Measurements from ENCODE around the gene PIBF1. TPM values are rescaled to one million over a fixed set of nuclear protein-coding genes. Genes with fewer than 3 reads are reported as not detected.

Gene PIBF1
- total and polyA plus RNA-seq, 2 of the 4 experiments (the other 2 are of a cell fraction), result 5.1 to 13.3 TPM

DNA sequence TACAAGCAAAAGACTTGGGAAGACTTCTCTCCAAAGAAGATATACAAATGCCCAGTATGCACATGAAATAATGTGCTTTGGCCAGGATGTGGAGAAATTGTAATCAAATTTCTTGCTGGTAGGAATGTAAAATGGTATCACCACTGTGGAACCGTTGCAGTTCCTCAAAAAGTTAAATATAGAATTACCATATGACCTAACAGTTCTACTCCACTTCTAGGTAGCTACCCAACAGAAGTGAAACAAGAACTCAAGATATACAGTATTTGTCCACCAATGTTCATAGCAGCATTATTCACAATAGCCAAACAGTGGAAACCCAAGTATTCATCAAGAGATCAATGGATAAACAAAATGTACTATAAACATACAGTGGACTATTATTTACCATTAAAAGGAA is 181.8 kb downstream of the PIBF1 start:
- H3K56ac ChIP-seq (ENCODE audit: extremely low read depth, insufficient read depth, low read length), result no peak overlapping the region
- whole genome bisulfite sequencing, 2 experiments (ENCODE audit: extremely low coverage in 2 of 2, insufficient read length in 1 of 2), result no CpG with 5 or more reads among the region's 1 CpG
- no peak overlapping the region for H3K23ac ChIP-seq (ENCODE audit: low read depth, low read length)
- H3K9ac ChIP-seq (ENCODE audit: low read depth, low read length), result no peak overlapping the region
- ChIA-PET POLR2A (ENCODE audit: unreplicated experiment) (no interaction called here), CTCF (no interaction called here)
- H2AK9ac ChIP-seq (replicated peaks; ENCODE audit: low read depth, low read length, poor library complexity), result no peak overlapping the region
- H2BK120ac ChIP-seq (ENCODE audit: low read depth, low read length), result no peak overlapping the region
- DNase-seq, result no peak
- no peaks in the 10 kb centered on the region for H3K9me1 ChIP-seq (ENCODE audit: insufficient read depth, low read length)
- no peak overlapping the region for H3K4me2 ChIP-seq (ENCODE audit: low read depth, low read length)
- no peaks in the 10 kb centered on the region for H3K79me1 ChIP-seq (ENCODE audit: low read depth in 1 of 2, low read length in 2 of 2)
- no peak for ATAC-seq (ENCODE audit: low read depth)
- no peaks in the 10 kb centered on the region for H3K4me1 ChIP-seq (ENCODE audit: control insufficient read depth, insufficient read depth, low read length)
- no peak overlapping the region for H3K14ac ChIP-seq (replicated peaks; ENCODE audit: low read depth, low read length)
- no peak overlapping the region for H3K27ac ChIP-seq (ENCODE audit: insufficient read depth, low read length)
- no TSS peak for BruUV-seq (replicated peaks)
- TF ChIP-seq, protein P1, sequence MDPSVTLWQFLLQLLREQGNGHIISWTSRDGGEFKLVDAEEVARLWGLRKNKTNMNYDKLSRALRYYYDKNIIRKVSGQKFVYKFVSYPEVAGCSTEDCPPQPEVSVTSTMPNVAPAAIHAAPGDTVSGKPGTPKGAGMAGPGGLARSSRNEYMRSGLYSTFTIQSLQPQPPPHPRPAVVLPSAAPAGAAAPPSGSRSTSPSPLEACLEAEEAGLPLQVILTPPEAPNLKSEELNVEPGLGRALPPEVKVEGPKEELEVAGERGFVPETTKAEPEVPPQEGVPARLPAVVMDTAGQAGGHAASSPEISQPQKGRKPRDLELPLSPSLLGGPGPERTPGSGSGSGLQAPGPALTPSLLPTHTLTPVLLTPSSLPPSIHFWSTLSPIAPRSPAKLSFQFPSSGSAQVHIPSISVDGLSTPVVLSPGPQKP (IDR thresholded peaks at IDR 0.05; ENCODE audit: borderline replicate concordance, low read depth, low read length), result no peak
- TF ChIP-seq, protein P2, sequence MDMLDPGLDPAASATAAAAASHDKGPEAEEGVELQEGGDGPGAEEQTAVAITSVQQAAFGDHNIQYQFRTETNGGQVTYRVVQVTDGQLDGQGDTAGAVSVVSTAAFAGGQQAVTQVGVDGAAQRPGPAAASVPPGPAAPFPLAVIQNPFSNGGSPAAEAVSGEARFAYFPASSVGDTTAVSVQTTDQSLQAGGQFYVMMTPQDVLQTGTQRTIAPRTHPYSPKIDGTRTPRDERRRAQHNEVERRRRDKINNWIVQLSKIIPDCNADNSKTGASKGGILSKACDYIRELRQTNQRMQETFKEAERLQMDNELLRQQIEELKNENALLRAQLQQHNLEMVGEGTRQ (IDR thresholded peaks at IDR 0.05; ENCODE audit: low read depth, low read length), result no peak
- TF ChIP-seq POLR2A (IDR thresholded peaks at IDR 0.05; ENCODE audit: low read depth, low read length), result no peak
- no peak for TF ChIP-seq NFE2L2 (IDR thresholded peaks at IDR 0.05; ENCODE audit: low read depth, low read length)
- TF ChIP-seq RCOR1 (IDR thresholded peaks at IDR 0.05; ENCODE audit: insufficient replicate concordance, low read length), result no peak
- TF ChIP-seq BHLHE40 (IDR thresholded peaks at IDR 0.05; ENCODE audit: low read depth, low read length), result no peak
- TF ChIP-seq, protein P3, sequence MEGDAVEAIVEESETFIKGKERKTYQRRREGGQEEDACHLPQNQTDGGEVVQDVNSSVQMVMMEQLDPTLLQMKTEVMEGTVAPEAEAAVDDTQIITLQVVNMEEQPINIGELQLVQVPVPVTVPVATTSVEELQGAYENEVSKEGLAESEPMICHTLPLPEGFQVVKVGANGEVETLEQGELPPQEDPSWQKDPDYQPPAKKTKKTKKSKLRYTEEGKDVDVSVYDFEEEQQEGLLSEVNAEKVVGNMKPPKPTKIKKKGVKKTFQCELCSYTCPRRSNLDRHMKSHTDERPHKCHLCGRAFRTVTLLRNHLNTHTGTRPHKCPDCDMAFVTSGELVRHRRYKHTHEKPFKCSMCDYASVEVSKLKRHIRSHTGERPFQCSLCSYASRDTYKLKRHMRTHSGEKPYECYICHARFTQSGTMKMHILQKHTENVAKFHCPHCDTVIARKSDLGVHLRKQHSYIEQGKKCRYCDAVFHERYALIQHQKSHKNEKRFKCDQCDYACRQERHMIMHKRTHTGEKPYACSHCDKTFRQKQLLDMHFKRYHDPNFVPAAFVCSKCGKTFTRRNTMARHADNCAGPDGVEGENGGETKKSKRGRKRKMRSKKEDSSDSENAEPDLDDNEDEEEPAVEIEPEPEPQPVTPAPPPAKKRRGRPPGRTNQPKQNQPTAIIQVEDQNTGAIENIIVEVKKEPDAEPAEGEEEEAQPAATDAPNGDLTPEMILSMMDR (conservative IDR thresholded peaks at IDR 0.05; ENCODE audit: low read depth, low read length), result no peak
- TF ChIP-seq CHD1 (IDR thresholded peaks at IDR 0.05; ENCODE audit: low read depth, low read length), result no peak
- no peak for TF ChIP-seq MXI1 (IDR thresholded peaks at IDR 0.05; ENCODE audit: borderline replicate concordance, low read depth, low read length)
- TF ChIP-seq SMC3 (IDR thresholded peaks at IDR 0.05; ENCODE audit: low read depth, low read length), result no peak
- no peak for TF ChIP-seq FOS (IDR thresholded peaks at IDR 0.05; ENCODE audit: low read depth, low read length)
- no peak for TF ChIP-seq RAD21 (IDR thresholded peaks at IDR 0.05; ENCODE audit: low read length)
- TF ChIP-seq RFX5 (IDR thresholded peaks at IDR 0.05; ENCODE audit: low read depth, low read length), result no peak
- TF ChIP-seq MAZ (IDR thresholded peaks at IDR 0.05; ENCODE audit: borderline replicate concordance, low read depth, low read length), result no peak
- no peak for TF ChIP-seq MAFK (IDR thresholded peaks at IDR 0.05; ENCODE audit: low read depth, low read length)
- TF ChIP-seq CEBPB (IDR thresholded peaks at IDR 0.05; ENCODE audit: low read depth, low read length), result no peak
- no peak overlapping the region for H3K18ac ChIP-seq (ENCODE audit: low read depth, low read length)
- H3K36me3 ChIP-seq (ENCODE audit: control insufficient read depth, insufficient read depth, low read length), result peaks cover 3% of the 10 kb centered on the region; the same call in 1 of the 2 replicates
- no peaks in the 10 kb centered on the region for H3K27me3 ChIP-seq (ENCODE audit: control insufficient read depth, insufficient read depth, low read length)
- no peak overlapping the region for H4K8ac ChIP-seq (ENCODE audit: low read depth in 2 of 2, low read length in 2 of 2)
- no peak overlapping the region for H4K5ac ChIP-seq (ENCODE audit: low read depth, low read length)
- H4K20me1 ChIP-seq (ENCODE audit: insufficient read depth, low read length), result no peaks in the 10 kb centered on the region
- dilution Hi-C loops (cut with HindIII; ENCODE audit: low sequenced_read_pairs, unreplicated experiment) (no loop called here), intact Hi-C loops (cut with micrococcal nuclease) (no loop called here), in situ Hi-C loops (cut with MboI; ENCODE audit: low sequenced_read_pairs) (no loop called here)
- no peak overlapping the region for H3K4me3 ChIP-seq (ENCODE audit: insufficient read depth, low read depth, low read length)
- H4K91ac ChIP-seq (ENCODE audit: insufficient read depth, low read depth, low read length), result no peak overlapping the region
- H2BK5ac ChIP-seq (ENCODE audit: low read depth, low read length, poor library complexity, severe bottlenecking), result no peak overlapping the region
- H2AK5ac ChIP-seq (ENCODE audit: low read depth, low read length), result no peak overlapping the region
- no peaks in the 10 kb centered on the region for H3K9me3 ChIP-seq (ENCODE audit: control insufficient read depth, insufficient read depth, low read length)
- H3K4ac ChIP-seq (ENCODE audit: low read depth, low read length), result no peak overlapping the region
- no peak overlapping the region for H2BK20ac ChIP-seq (ENCODE audit: low read depth, low read length)
- no peak overlapping the region for H2BK15ac ChIP-seq (ENCODE audit: low read depth, low read length)
- H2AFZ ChIP-seq (replicated peaks; ENCODE audit: low read length, poor library complexity), result no peak overlapping the region

All from IMR-90 (cell line).